ENCODE measurements around the gene CD99.

DNA sequence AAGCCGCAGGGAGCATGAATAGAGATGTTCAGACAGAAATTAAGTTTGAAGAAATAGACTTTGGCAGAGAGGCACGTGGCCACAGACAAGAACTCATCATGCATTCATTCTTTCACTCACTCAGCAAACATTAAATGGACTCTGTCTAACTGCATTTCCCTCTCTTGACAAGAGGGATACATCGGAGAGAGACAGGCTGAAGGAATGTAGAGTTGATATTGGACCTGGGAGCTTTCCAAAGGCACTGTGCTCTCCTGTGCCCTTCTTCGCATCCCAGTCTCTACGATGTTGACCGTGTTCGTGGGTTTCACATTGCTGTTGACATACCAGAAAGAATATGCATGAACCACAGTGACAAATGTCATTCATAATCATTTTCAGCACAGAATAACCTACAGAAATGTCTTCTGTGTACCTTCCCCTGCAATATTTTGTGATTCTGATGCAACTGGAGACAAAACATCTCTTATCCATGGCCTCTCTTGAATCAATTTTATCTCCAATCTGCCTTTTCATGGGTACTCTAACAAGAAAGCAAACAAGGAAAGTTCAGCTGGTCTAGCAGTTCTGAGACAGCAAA, 34.7 kb upstream of the CD99 start:
- TF ChIP-seq, protein P1, sequence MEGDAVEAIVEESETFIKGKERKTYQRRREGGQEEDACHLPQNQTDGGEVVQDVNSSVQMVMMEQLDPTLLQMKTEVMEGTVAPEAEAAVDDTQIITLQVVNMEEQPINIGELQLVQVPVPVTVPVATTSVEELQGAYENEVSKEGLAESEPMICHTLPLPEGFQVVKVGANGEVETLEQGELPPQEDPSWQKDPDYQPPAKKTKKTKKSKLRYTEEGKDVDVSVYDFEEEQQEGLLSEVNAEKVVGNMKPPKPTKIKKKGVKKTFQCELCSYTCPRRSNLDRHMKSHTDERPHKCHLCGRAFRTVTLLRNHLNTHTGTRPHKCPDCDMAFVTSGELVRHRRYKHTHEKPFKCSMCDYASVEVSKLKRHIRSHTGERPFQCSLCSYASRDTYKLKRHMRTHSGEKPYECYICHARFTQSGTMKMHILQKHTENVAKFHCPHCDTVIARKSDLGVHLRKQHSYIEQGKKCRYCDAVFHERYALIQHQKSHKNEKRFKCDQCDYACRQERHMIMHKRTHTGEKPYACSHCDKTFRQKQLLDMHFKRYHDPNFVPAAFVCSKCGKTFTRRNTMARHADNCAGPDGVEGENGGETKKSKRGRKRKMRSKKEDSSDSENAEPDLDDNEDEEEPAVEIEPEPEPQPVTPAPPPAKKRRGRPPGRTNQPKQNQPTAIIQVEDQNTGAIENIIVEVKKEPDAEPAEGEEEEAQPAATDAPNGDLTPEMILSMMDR (IDR thresholded peaks at IDR 0.05; ENCODE audit: insufficient read depth, low read length, poor library complexity, severe bottlenecking): no peak
- TF ChIP-seq EZH2phosphoT487 (conservative IDR thresholded peaks at IDR 0.05; ENCODE audit: low read length): no peak

All from SU-DHL-6 (cell line).